MG63 (cell line): Measurements from ENCODE around the gene PDIA2. TPM values are rescaled to one million over a fixed set of nuclear protein-coding genes. Genes with fewer than 3 reads are reported as not detected.
"Not testable (repeated sequence)": the region's sequence is repeated elsewhere in the genome, so short reads cannot be mapped to it uniquely, and the experiment has no call there.

Experiments used
- DNase-seq: peaks from one replicate; pipeline ENCODE4 v3.0.0-alpha.2; 2020
- H3K27me3 ChIP-seq: fragments of 250-450 bp; sonication (Bioruptor Pico); 2 replicates; pipeline ENCODE4 v1.5.1; 2020; ENCODE audit warnings: mild to moderate bottlenecking, moderate library complexity
- H3K36me3 ChIP-seq: fragments of 250-450 bp; sonication (Bioruptor Pico); 2 replicates; pipeline ENCODE4 v1.5.1; 2020; ENCODE audit warnings: mild to moderate bottlenecking, moderate library complexity
- H3K4me3 ChIP-seq: fragments of 250-450 bp; sonication (Bioruptor Pico); 2 replicates; pipeline ENCODE4 v1.5.1; 2020; ENCODE audit warnings: mild to moderate bottlenecking, moderate library complexity
- H3K9me3 ChIP-seq: fragments of 250-450 bp; sonication (Bioruptor Pico); 2 replicates; pipeline ENCODE4 v1.5.1; 2020; ENCODE audit warnings: mild to moderate bottlenecking, moderate library complexity
- total RNA-seq: library from RNA; depleted of rRNA; stranded (reverse); fragments of >200 nt; shearing (Covaris generic); gene quantifications from 2 replicates; pipeline ENCODE4 v1.2.3, GENCODE V29; 2014; ENCODE audit warnings: low replicate concordance; rRNA removed

The PDIA2 gene
- 3.1 TPM in 1 of 2 replicates, not detected in the other for total RNA-seq

- H3K36me3 ChIP-seq: peaks cover 13% of the 10 kb centered on the region
- H3K4me3 ChIP-seq: no peak within 1 kb of the TSS
- DNase-seq: no peak
- H3K27me3 ChIP-seq: peaks cover 9% of the 10 kb centered on the region
- H3K9me3 ChIP-seq: no peaks in the 10 kb centered on the region
Measured at GRCh38 chr16:283033-283805, at the start of gene PDIA2. Gene PDIA2, plus strand, starts transcription at chr16:283164. Its CDS starts 6 bp downstream, at chr16:283170.

DNA sequence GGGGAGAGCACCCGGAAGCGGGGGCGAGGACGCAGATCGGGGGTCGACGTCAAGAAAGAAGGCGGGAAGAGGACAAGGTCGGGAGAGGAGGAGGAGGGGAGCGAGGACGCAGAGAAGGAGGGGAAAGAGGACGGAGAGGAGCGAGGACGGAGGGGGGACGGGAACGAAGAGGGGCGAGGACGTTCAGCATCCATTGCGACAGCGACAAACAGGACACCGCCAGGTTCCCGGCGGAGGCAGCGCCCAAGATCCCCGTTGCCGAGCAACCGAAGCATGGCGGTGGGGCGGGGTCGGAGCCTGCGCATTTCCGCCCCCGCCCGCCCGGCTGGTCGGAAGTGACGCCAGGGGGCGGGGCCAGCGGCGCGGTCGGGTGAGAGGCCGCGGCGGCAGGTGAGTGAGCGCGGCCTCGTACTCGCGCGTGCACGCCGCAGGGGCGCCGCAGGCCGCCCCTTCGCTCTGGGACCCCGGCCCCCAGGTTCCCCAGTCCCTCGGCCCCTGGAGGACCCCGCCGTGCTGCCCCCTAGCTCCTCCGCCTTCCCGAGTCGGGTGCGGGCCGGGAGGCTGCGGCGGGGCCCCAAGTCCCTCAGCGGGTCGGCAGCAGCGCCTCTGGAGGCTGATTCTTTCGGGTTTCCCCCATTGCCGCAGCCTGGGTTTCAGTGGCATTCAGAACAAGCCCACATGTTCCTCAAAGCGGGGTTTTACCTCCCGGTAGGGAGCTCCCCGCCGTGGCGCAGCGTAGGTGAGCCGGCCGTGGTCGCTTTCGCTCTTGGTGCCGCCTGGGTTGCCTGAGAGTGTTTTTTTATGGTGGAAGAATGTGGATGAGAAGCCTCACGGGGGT lies 48.3 kb upstream of the PDIA2 start, which contains the start of gene FAM234A:
Gene FAM234A (plus strand): TSS at position 354 of the 838 bp plus-strand sequence. CDS start 19,593 bp downstream, outside the sequence.
- Histone ChIP-seq H3K4me3 (peak within 1 kb of the TSS; percentile 94), H3K27me3 (no peaks in the 10 kb centered on the region), H3K9me3 (no peaks in the 10 kb centered on the region; the same call in 1 of the 2 replicates), H3K36me3 (peaks cover 5% of the 10 kb centered on the region; the same call in 1 of the 2 replicates)
- peak; percentile 95 for DNase-seq

DNA sequence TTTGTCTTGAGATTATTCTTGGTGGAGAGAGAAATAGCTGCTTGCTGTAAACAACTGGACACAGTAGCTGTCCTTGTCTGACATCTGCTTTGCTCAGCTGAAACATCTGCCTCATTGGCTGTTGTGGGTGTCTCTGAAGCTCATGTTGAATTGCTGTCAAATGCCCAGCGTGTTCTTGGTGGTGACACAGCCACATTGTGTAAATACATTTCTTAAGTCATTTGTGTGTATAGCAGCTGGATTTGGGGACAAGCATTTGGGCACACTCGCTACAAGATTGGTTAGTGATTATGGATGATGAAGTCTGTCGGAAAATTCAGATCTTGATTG lies 43.1 kb upstream of the PDIA2 start:
- no peaks in the 10 kb centered on the region for H3K27me3 ChIP-seq
- H3K4me3 ChIP-seq: no peak overlapping the region
- no peak for DNase-seq
- peaks cover 5% of the 10 kb centered on the region; the same call in 1 of the 2 replicates for H3K36me3 ChIP-seq
- no peaks in the 10 kb centered on the region; the same call in 1 of the 2 replicates for H3K9me3 ChIP-seq

DNA sequence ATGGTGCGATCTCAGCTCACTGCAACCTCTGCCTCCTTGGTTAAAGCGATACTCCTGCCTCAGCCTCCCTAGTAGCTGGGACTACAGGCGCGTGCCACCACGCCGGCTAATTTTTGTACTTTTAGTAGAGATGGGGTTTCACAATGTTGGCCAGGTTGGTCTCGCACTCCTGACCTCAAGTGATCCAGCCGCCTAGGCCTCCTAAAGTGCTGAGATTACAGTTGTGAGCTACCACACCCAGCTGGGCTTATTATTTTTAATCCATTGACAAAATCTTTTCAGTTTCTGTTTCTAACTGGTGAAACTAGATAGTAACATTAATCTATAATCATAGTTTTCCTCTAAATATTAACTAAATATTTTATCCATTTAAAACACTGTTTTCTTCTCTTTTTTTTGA lies 42.4 kb upstream of the PDIA2 start:
- no peak for DNase-seq
- H3K9me3 ChIP-seq: no peaks in the 10 kb centered on the region
- peaks cover 5% of the 10 kb centered on the region; the same call in 1 of the 2 replicates for H3K36me3 ChIP-seq
- H3K4me3 ChIP-seq: no peak overlapping the region
- H3K27me3 ChIP-seq: no peaks in the 10 kb centered on the region

DNA sequence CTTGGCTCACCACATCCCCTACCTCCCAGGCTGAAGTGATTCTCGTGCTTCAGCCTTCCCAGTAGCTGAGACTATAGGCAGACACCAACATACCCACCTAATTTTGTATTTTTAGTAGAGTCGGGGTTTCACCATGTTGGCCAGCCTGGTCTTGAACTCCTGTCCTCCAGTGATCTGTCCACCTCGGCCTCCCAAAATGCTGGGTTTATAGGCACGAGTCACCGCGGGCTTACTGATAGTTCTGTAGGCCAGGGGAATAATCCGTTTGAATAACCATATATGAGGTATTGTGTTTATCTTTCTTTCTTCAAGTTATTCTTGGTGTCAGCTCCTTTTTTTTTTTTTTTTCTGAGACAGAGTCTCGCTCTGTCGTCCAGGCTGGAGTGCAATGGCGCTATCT lies 40.7 kb upstream of the PDIA2 start:
- peak; percentile 53 for DNase-seq
- Histone ChIP-seq H3K36me3 (peaks cover 5% of the 10 kb centered on the region; the same call in 1 of the 2 replicates), H3K9me3 (no peaks in the 10 kb centered on the region), H3K4me3 (no peak overlapping the region), H3K27me3 (no peaks in the 10 kb centered on the region)

DNA sequence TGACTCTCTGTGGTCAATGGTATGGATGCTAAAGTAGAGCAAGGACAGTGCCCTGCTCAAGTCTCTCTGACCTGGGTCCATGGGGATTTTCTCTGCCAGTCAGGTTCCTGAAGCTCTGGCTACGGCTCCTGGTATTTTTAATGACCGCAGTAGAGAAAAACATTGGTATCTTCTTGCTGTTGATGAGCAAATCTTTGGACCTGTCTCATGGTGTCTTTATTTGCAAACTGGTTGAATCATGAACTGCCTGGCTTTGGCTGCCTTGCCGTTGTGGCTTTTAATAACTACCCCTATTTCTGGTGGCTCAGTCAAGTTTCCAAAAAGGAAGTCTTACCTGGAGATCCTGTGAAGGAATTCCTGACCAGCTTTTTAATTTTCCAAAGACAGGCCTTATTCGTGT lies 39.6 kb upstream of the PDIA2 start:
- no peak overlapping the region for H3K4me3 ChIP-seq
- no peaks in the 10 kb centered on the region for H3K9me3 ChIP-seq
- no peaks in the 10 kb centered on the region for H3K27me3 ChIP-seq
- no peaks in the 10 kb centered on the region for H3K36me3 ChIP-seq
- DNase-seq: peak; percentile 41

DNA sequence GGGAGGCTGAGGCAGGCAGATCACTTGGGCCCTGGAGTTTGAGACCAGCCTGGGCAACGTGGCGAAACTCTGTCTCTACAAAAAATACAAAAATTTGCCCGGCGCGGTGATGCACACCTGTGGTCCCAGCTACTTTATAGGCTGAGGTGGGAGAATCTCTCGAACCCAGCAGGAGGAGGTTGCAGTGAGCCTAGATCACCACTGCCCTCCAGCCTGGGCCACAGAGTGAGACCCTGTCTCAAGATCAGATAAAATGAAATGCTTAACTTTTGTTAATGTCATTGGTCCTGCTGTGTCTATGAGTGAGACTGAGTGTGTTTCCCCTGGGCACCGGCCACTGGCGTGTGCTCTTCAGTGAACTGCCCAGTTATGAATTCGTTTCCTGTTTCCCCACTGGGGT lies 37.9 kb upstream of the PDIA2 start:
- H3K4me3 ChIP-seq: no peak overlapping the region
- no peak for DNase-seq
- 0 out of 2 replicates have a peak, but pooled peaks cover 2% of the 10 kb centered on the region for H3K36me3 ChIP-seq
- H3K27me3 ChIP-seq: no peaks in the 10 kb centered on the region
- H3K9me3 ChIP-seq: no peaks in the 10 kb centered on the region

- Histone ChIP-seq H3K27me3 (no peaks in the 10 kb centered on the region), H3K36me3 (0 out of 2 replicates have a peak, but pooled peaks cover 6% of the 10 kb centered on the region), H3K4me3 (no peak overlapping the region), H3K9me3 (no peaks in the 10 kb centered on the region)
- DNase-seq: no peak
Measured at GRCh38 chr16:247027-247426, 35.9 kb upstream of the PDIA2 start.

DNA sequence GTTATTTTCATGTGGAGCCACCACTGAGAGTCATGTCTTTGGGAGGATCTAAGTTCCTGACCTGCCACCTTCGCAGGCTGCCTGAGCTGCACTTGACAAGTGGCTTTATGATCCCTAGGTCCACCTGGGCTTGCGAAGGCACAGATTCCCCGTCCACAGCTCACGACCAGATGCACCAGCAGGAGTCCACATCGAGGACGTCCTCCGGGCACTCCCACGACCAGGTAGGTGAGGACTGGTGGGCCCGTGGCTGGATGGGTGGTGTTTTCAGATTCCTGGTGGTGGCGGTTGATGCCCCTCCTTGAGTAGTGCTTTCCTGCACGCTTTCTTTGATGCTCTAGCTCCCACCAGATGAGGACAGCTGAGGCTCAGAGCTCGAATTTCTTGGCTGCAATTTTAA lies 33.5 kb upstream of the PDIA2 start:
- no peaks in the 10 kb centered on the region for H3K9me3 ChIP-seq
- H3K27me3 ChIP-seq: no peaks in the 10 kb centered on the region
- H3K4me3 ChIP-seq: no peak overlapping the region
- no peak for DNase-seq
- peaks cover 18% of the 10 kb centered on the region; the same call in 1 of the 2 replicates for H3K36me3 ChIP-seq

DNA sequence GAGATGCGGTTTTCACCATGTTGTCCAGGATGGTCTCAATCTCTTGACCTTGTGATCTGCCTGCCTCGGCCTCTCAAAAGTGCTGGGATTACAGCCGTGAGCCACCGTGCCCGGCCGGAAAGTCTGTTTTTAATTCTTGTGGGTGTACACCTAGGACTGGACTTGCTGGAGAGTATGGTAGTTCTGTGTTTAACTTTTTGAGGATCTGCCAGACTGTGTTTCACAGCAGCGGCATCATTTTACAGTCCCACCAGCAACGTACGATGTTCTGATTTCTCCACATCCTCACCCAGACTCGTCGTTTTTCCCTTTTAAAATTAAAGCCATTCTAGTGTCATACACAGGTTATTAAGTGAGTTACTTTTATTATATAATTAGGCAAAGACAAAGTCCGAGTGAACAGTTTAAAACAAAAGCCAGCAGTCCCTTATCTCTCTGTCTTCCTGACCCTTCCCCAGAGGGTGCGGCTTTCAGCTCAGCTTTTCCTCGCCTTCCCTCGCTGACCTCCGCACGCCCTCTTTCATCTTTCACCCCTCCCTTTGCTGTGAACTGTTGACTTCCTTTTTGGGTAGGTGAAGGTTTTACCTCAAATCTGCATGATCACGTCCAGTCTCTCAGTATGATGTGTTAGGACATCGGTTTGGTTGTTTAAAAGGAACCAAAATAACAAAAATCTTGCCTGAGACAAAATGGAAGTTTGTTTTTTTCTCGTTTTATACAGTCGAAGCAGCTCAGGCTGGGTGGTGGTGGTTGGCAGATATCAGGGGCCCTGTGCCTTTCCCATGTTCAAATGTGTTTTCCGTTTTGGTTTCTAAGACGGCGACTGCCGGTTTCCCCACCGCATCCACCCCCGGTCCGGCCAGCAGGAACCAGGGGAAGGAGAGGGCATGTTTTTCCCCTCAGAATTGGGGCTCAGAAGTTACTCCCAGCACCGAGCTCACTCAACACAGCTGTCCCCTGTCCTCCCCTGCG lies 30.3 kb upstream of the PDIA2 start:
- no peak for DNase-seq
- Histone ChIP-seq H3K9me3 (no peaks in the 10 kb centered on the region), H3K4me3 (no peak overlapping the region), H3K27me3 (no peaks in the 10 kb centered on the region), H3K36me3 (peaks cover 22% of the 10 kb centered on the region)

- H3K27me3 ChIP-seq: no peaks in the 10 kb centered on the region
- H3K9me3 ChIP-seq: no peaks in the 10 kb centered on the region
- no peak overlapping the region for H3K4me3 ChIP-seq
- DNase-seq: no peak
- H3K36me3 ChIP-seq: peaks cover 22% of the 10 kb centered on the region
Measured at GRCh38 chr16:253833-254232, 29.1 kb upstream of the PDIA2 start.

DNA sequence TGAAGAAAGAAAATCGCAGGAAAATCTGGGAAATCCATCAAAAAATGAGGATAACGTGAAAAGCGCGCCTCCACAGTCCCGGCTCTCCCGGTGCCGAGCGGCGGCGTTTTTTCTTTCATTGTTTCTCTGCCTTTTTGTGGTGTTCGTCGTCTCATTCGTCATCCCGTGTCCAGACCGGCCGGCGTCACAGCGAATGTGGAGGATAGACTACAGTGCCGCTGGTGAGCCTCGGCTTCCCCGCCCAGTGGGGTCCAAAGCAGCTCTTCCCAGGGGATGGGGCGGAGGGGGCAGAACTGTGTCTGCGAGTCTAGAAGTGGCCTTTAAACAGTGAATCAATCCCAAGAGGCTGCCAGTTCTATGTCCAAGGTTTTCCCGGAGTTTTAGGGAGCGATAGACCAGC lies 28.5 kb upstream of the PDIA2 start:
- H3K4me3 ChIP-seq: no peak overlapping the region
- DNase-seq: no peak
- H3K9me3 ChIP-seq: no peaks in the 10 kb centered on the region
- H3K27me3 ChIP-seq: no peaks in the 10 kb centered on the region
- peaks cover 23% of the 10 kb centered on the region for H3K36me3 ChIP-seq

- H3K27me3 ChIP-seq: no peaks in the 10 kb centered on the region
- DNase-seq: no peak
- H3K4me3 ChIP-seq: no peak overlapping the region
- H3K9me3 ChIP-seq: no peaks in the 10 kb centered on the region
- H3K36me3 ChIP-seq: peaks cover 27% of the 10 kb centered on the region
Measured at GRCh38 chr16:255183-255582, 27.8 kb upstream of the PDIA2 start.

- not testable (repeated sequence) for H3K4me3 ChIP-seq, DNase-seq, H3K27me3 ChIP-seq, H3K9me3 ChIP-seq
- H3K36me3 ChIP-seq: peaks cover 23% of the 10 kb centered on the region
Measured at GRCh38 chr16:258091-258490, 24.9 kb upstream of the PDIA2 start.

DNA sequence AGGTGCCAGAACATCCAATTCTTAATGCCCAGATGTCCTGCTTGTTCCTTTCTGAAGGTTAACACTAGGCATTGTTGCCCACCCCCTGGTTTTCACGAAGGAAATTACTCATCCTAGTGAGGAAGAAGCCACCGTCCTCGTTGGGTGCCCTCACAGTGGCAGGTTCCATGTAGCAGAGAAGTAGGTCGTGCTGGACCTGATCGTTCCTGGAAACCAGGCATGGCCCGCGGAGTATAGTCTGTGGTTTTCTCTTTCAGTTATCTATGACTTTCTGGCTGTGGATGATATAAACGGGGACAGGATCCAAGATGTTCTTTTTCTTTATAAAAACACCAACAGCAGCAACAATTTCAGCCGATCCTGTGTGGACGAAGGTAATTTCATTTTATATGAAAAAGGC lies 23.7 kb upstream of the PDIA2 start:
- Histone ChIP-seq H3K9me3 (no peaks in the 10 kb centered on the region), H3K36me3 (peaks cover 20% of the 10 kb centered on the region), H3K4me3 (no peak overlapping the region), H3K27me3 (no peaks in the 10 kb centered on the region)
- DNase-seq: no peak

DNA sequence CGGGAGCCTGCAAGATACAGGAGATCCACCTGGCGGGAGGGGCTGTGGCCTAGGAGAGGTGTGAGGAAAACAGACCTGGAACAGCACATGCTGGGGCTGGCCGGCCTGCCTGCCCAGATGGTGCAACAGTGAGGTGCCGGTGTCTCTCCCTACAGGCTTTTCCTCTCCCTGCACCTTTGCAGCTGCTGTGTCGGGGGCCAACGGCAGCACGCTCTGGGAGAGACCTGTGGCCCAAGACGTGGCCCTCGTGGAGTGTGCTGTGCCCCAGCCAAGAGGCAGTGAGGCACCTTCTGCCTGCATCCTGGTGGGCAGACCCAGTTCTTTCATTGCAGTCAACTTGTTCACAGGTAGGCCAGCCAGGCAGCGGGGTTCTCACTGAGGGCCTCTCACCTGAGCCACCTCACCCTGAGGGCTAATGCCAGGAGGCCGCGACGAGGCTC lies 23.1 kb upstream of the PDIA2 start:
- H3K9me3 ChIP-seq: no peaks in the 10 kb centered on the region
- no peak overlapping the region for H3K4me3 ChIP-seq
- no peaks in the 10 kb centered on the region for H3K27me3 ChIP-seq
- DNase-seq: no peak
- peaks cover 15% of the 10 kb centered on the region; the same call in 1 of the 2 replicates for H3K36me3 ChIP-seq
